OCI-M1 (cell line): ENCODE results near the gene TRIM41.
"Not testable (repeated sequence)": the region's sequence is repeated elsewhere in the genome, so short reads cannot be mapped to it uniquely, and the experiment has no call there.

Source experiments
- DNase-seq: peaks from one replicate; lab custom pipeline; 2025; lab: John Stamatoyannopoulos, UW

Gene TRIM41

GRCh38 chr5:181193656-181194055 is 29.4 kb upstream of the TRIM41 start:
- no peak for DNase-seq

- no peak for DNase-seq
Measured at GRCh38 chr5:181194489-181195248, 28.4 kb upstream of the TRIM41 start.

DNA sequence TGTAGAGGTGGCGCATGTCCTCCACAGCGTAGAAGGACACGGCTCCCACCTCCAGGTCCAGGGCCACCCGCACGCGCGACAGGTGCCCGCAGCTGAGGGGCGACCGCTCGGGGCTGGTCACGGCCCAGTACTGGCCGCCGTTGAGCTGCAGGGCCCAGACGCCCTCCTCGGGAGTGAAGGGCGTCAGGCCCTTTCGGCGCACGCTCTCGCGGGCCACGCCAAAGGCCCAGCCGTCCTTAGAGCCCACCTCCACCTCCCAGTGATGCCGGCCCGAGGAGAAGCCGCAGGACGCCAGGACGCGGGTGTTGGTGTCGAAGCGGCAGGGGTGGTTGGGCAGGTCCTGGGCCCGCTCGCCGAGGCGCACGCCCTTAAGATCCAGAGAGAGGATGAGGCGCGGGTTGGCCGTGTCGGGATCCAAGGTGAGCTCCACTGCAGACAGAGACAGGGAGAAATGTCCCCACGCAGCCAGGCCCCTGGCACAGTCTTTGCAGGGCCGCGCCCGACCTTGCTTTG is 27.8 kb upstream of the TRIM41 start:
- no peak for DNase-seq

GRCh38 chr5:181197326-181197951 is 25.6 kb upstream of the TRIM41 start:
- no peak for DNase-seq

- DNase-seq, result no peak
Measured at GRCh38 chr5:181198106-181198685, 24.9 kb upstream of the TRIM41 start.

DNA sequence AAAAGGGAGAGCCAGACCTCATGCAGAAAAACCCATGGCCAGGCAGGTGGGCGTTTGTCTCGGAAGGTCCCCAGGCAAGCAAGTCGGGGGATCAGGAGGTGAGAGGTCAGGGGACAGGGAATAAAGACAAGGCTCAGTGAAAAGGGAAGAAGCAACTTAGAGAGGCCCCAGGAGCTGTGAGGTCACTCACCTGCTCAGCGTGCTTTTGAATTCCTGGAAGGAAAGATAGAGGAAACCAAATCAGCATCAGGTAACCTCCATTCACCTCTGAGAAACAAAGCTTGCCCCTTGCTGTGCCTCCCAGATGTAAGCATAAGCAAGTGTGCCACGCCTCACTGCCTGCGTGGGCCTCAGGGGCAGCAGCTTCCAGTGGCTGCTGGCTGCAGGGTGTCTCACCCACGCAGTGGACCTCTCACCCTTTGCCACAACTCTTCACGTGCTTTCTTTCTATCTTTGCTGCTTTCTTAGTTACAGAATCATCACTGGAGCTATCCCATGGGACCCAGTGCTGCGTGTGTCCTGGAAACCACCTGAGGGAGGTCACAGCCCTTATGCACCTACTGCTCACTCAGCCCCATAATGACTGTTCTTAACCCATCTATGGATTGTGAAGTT is 24.1 kb upstream of the TRIM41 start:
- no peak for DNase-seq

- no peak for DNase-seq
Measured at GRCh38 chr5:181199881-181200638, 23.0 kb upstream of the TRIM41 start.

DNA sequence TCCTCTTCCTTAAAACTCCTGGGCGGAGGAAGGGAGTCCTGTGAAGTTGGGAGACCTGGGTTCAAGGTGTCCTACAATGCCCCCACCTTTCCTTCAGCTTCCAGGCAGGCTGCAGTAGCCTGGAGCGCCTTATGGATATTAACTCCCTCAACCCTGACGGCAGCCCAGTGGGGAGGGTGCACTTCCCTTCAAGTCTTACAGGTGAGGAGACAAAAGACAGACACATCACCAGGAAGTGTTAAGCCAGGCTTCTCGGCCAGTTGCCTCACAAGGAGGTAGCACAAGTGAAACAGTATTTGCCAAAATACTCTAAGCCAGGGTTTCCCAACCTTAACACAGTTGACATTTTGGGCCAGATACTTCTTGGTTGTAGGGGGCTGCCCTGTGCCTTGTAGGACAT is 22.3 kb upstream of the TRIM41 start:
- DNase-seq, result no peak

DNA sequence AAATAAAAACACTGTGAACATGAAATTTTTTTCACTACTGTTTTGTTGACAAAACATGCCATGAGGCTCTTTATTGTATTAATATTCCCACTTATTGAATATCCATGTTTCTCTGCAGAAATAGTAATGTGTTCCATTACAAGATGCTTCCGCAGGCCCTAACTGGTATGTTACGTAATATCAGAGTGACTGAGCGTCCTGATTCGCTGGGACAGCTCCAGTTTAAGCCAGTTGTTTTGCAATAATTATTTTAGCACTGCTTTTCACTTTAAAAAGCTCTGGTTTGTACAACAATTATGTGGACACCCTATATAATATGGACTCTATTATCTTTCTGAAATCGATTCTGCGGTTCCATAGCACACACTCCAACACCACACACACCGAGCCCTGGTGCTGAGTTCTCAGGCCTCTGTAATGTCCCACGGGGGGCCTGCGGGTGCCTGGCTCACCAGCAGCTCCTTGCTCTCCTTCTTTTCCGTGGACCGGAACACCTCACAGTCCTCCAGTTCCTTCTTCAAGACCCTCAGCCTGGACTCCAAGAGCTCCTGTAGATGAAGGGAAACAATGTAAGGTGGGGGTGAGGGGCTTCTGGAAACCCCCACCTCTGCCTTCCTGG is 19.9 kb upstream of the TRIM41 start:
- no peak for DNase-seq

DNA sequence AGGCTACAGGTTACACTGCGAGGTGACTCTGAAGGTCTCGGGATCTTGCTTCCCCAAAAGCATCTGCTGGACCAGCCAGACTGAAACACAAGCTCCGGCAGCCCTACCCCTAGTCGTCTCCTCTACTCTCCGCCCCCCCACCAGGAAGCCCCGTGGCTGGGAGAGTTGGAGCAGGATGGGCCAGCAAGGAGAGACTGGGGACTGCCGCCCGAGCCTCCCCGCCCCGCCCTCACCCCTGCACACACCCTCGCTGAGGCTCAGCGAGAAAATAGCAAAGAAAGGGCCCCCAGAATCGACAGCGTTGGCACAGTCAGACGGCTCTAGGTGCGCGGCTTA is 19.3 kb upstream of the TRIM41 start:
- DNase-seq, result no peak

- DNase-seq, result no peak
Measured at GRCh38 chr5:181204113-181204825, 18.8 kb upstream of the TRIM41 start.

DNA sequence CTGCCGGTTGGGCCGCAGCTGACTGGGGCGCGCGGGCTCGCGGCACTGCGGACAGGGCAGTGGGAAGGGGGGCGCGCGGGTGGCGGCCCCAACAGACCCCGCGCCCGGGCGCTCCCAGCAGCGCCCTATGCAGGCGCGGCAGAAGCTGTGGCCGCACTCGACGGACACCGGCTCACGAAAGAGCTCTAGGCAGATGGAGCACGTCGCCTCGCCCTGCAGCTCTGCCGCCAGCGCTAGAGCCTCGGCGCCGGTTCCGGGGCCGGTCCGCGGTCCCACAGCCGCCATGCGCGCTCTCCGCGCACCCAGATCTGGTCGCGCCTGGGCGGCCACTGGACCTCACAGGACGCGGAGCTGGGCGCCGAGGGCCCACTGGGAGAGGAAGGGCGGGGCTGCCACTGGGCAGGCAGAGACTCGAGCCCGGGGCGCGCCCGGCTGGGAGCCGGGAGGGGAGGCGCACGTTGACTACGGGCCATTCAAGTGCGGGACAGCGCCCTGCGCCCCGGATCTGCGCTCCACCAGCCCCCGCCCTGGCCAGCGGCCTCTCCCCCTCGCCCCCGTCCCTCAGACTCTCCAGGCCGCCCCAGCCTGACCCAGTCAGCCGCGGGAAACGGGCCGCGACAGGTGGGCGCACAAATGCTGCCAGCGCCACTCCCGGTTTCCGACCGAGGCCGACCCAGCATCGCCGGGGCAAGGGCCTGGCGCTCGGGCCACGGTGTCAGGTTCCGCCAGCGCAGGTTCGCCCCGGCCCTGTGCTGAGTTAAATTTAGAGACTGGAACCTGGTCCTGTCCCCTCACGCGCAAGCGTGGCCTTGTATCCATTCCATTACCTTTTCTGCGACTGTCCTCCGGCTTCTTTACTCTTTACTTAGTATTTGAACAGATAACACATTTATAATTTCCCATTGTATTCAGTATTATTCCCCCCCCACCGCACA is 18.0 kb upstream of the TRIM41 start, which contains the start of gene TRIM7:
TSS of gene TRIM7 (minus strand) at position 371 of the 935 bp plus-strand sequence. CDS start at position 285, 86 bp downstream.
- no peak for DNase-seq

DNA sequence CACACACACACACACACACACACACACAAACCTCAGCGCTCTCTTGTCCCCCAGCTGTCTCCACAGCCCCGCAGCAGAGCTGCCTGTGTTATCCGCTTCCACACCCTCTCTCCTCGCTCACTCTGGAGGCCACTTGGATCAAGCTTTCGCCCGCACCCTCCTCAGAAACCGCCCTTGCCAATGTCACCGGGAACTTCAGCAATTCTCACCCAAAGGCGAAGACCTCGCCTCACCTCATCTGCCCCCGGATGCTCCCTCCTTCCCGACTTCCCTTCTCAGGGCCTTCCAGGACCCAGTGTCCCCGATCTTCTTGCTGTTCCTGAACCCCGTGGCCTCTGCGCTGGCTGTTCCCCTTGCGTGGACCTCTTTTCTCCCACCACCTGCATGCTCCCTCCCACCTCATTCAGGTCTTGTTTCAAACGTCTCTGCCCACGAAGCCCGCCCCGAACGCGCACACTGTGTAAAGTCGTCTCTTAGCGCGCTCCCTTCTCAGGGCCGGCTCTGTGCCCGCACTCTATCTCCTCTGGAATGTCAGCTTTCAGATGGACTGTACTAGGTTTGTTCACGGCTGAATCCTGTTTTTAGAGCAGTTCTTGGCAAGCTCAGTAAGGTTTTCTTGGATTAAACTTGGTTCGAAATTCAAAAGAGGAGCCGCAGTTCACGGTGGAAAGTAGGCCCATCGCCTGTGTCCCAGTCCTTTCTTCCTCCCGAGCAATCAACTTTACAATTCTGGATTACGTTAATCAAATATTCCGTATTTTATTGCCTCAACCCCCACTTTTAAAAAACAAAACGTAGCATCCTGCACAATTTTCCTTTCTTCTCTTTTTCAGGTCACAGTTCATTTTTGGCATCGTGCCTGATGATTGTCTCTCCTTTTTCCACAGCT is 17.1 kb upstream of the TRIM41 start:
- DNase-seq, result no peak

GRCh38 chr5:181207214-181207959 is 15.7 kb upstream of the TRIM41 start:
- no peak for DNase-seq

GRCh38 chr5:181207960-181208253 is 15.2 kb upstream of the TRIM41 start:
- no peak for DNase-seq

- DNase-seq, result not testable (repeated sequence)
Measured at GRCh38 chr5:181209006-181209405, 14.1 kb upstream of the TRIM41 start.

- not testable (repeated sequence) for DNase-seq
Measured at GRCh38 chr5:181210148-181210547, 12.9 kb upstream of the TRIM41 start.

GRCh38 chr5:181210698-181211097 is 12.4 kb upstream of the TRIM41 start:
- DNase-seq, result not testable (repeated sequence)
